SK-N-SH (cell line): ENCODE data around the gene MBP. TPM values are rescaled to one million over a fixed set of nuclear protein-coding genes. Genes with fewer than 3 reads are reported as not detected.

Experiments
- CTCF ChIA-PET: fragments of 300-600, 350-600 bp; formaldehyde crosslinking; extraction: SDS; loops from one replicate; lab custom pipeline; 2021; lab: Yijun Ruan, JAX
- POLR2A ChIA-PET: fragments of 350-600 bp; sonication (Branson Sonifier 250); formaldehyde crosslinking; extraction: SDS; loops from one replicate; lab custom pipeline; 2020; ENCODE audit warnings: antibody characterized with exemption, inconsistent platforms; lab: Yijun Ruan, JAX
- DNase-seq: peaks from one replicate; pipeline ENCODE4 v3.0.0; 2012
- H2AFZ ChIP-seq: fragments of 200-600 bp; sonication (generic); 2 replicates; pipeline ENCODE4 v1.8.1; 2016; ENCODE audit warnings: antibody characterized with exemption, mild to moderate bottlenecking, low read depth
- H3F3A ChIP-seq: fragments of 200-600 bp; sonication (generic); replicated peaks from 2 replicates; pipeline ENCODE3; 2016; ENCODE audit warnings: antibody characterized with exemption, mild to moderate bottlenecking; ENCODE audit not compliant: insufficient read depth
- H3K27ac ChIP-seq, 2 experiments: fragments of 200-500 bp in 1 of 2; fragments of 200-600 bp in 1 of 2; sonication (Bioruptor generic) in 1 of 2; sonication (generic), shearing (Covaris generic) in 1 of 2; 2 replicates each; pipeline versions ENCODE4 v1.5.1 to v1.6.1; 2014 to 2016; ENCODE audit warnings: low read depth in 2 of 2, inconsistent platforms in 1 of 2, low read length in 1 of 2, mild to moderate bottlenecking in 1 of 2, mixed read lengths in 1 of 2
- H3K27me3 ChIP-seq: fragments of 200-600 bp; sonication (generic), shearing (Covaris generic); 2 replicates; pipeline ENCODE4 v1.6.1; 2016; ENCODE audit warnings: mixed run types; ENCODE audit not compliant: insufficient read depth
- H3K36me3 ChIP-seq, 2 experiments: fragments of 200-500 bp in 1 of 2; fragments of 200-600 bp in 1 of 2; sonication (Bioruptor generic) in 1 of 2; sonication (generic) in 1 of 2; replicated peaks in 1 of 2; 2 replicates each; pipeline versions ENCODE3 to v1.5.1; 2014 to 2016; ENCODE audit warnings: low read length in 1 of 2, mild to moderate bottlenecking in 1 of 2; ENCODE audit not compliant: insufficient read depth in 2 of 2, control insufficient read depth in 1 of 2
- H3K4me1 ChIP-seq, 2 experiments: fragments of 200-500 bp in 1 of 2; fragments of 200-600 bp in 1 of 2; sonication (Bioruptor generic) in 1 of 2; sonication (generic), shearing (Covaris generic) in 1 of 2; 2 replicates each; pipeline versions ENCODE4 v1.5.1 to v1.6.1; 2014 to 2016; ENCODE audit warnings: low read depth in 1 of 2, low read length in 1 of 2, mixed run types in 1 of 2; ENCODE audit not compliant: insufficient read depth in 2 of 2, control insufficient read depth in 1 of 2
- H3K4me2 ChIP-seq: fragments of 200-600 bp; sonication (generic), shearing (Covaris generic); 2 replicates; pipeline ENCODE4 v1.6.1; 2017; ENCODE audit warnings: mixed run types
- H3K4me3 ChIP-seq, 2 experiments: fragments of 200-500 bp in 1 of 2; fragments of 200-600 bp in 1 of 2; sonication (Bioruptor generic) in 1 of 2; sonication (generic), shearing (Covaris generic) in 1 of 2; 2 replicates each; pipeline versions ENCODE4 v1.5.1 to v1.8.1; 2014 to 2016; ENCODE audit warnings: low read depth in 2 of 2, inconsistent platforms in 1 of 2, low read length in 1 of 2, mild to moderate bottlenecking in 1 of 2, mixed read lengths in 1 of 2, moderate library complexity in 1 of 2
- H3K79me2 ChIP-seq: fragments of 200-600 bp; sonication (generic); 2 replicates; pipeline ENCODE4 v1.8.1; 2017; ENCODE audit warnings: mild to moderate bottlenecking; ENCODE audit not compliant: insufficient read depth
- H3K9ac ChIP-seq: fragments of 200-600 bp; sonication (generic); 2 replicates; pipeline ENCODE4 v1.6.1; 2017; ENCODE audit warnings: mixed run types
- H3K9me2 ChIP-seq: fragments of 200-600 bp; sonication (generic); 2 replicates; pipeline ENCODE4 v1.6.1; 2017; ENCODE audit warnings: mixed run types
- H3K9me3 ChIP-seq: fragments of 200-600 bp; sonication (generic); 2 replicates; pipeline ENCODE4 v1.6.1; 2017; ENCODE audit warnings: mixed run types, mild to moderate bottlenecking, moderate library complexity
- H4K20me1 ChIP-seq: fragments of 200-600 bp; sonication (generic); 2 replicates; pipeline ENCODE4 v1.6.1; 2017; ENCODE audit warnings: mild to moderate bottlenecking, mixed run types; ENCODE audit not compliant: insufficient read depth
- EZH2phosphoT487 ChIP-seq: fragments of 200-600 bp; sonication (generic); IDR thresholded peaks from 2 replicates; pipeline ENCODE4 v1.6.1; 2017; ENCODE audit warnings: low read depth, mixed run types, mild to moderate bottlenecking, antibody characterized with exemption, moderate library complexity, borderline replicate concordance
- GABPA ChIP-seq: IDR thresholded peaks from 2 replicates; pipeline ENCODE4 v1.4.0; 2012; ENCODE audit warnings: low read depth, mild to moderate bottlenecking
- GATA2 ChIP-seq: sonication (generic); formaldehyde crosslinking; IDR thresholded peaks from 2 replicates; pipeline ENCODE4 v1.5.0; 2020; ENCODE audit warnings: mild to moderate bottlenecking, missing genetic modification reagents
- MEF2A ChIP-seq: IDR thresholded peaks from 2 replicates; pipeline ENCODE4 v1.4.0; 2012; ENCODE audit warnings: low read depth, borderline replicate concordance
- MXI1 ChIP-seq: IDR thresholded peaks from 2 replicates; pipeline ENCODE4 v1.6.1; 2012; ENCODE audit warnings: mild to moderate bottlenecking, low read depth, low read length, improper control_type of control experiment
- NFIC ChIP-seq: IDR thresholded peaks from 2 replicates; pipeline ENCODE4 v1.4.0; 2012; ENCODE audit warnings: borderline replicate concordance
- NRF1 ChIP-seq: IDR thresholded peaks from 2 replicates; pipeline ENCODE4 v1.6.1; 2012; ENCODE audit warnings: low read depth, mild to moderate bottlenecking, low read length
- POLR2AphosphoS5 ChIP-seq: IDR thresholded peaks from 2 replicates; pipeline ENCODE4 v1.6.1; 2012; ENCODE audit warnings: low read depth, low read length
- RAD21 ChIP-seq: IDR thresholded peaks from 2 replicates; pipeline ENCODE4 v1.6.1; 2012; ENCODE audit warnings: mild to moderate bottlenecking, low read length
- RFX5 ChIP-seq: IDR thresholded peaks from 2 replicates; pipeline ENCODE4 v1.6.1; 2012; ENCODE audit warnings: mild to moderate bottlenecking, improper control_type of control experiment, low read length
- RXRA ChIP-seq: IDR thresholded peaks from 2 replicates; pipeline ENCODE4 v1.4.0; 2012; ENCODE audit warnings: low read depth, mild to moderate bottlenecking, borderline replicate concordance
- TAF1 ChIP-seq: IDR thresholded peaks from 2 replicates; pipeline ENCODE4 v1.6.1; 2012; ENCODE audit warnings: low read depth, mild to moderate bottlenecking, low read length, moderate library complexity, borderline replicate concordance
- YY1 ChIP-seq: IDR thresholded peaks from 2 replicates; pipeline ENCODE4 v1.4.0; 2012; ENCODE audit warnings: low read depth, mild to moderate bottlenecking
- WGBS: methylation state at CpG from one replicate; pipeline ENCODE4 v1.1.6; 2017; ENCODE audit warnings: low lambda C conversion rate; 5-methylcytosine and 5-hydroxymethylcytosine counted together
- polyA plus RNA-seq, 3 experiments: library from polyadenylated mRNA; depleted of rRNA; stranded (reverse); fragments of >200 nt; gene quantifications; 2 replicates each; pipeline ENCODE4 v1.2.3, GENCODE V29; 2012
- TF ChIP-seq, protein P1 (sequence below): IDR thresholded peaks from 2 replicates; pipeline ENCODE4 v1.4.0; 2012; ENCODE audit warnings: low read depth, borderline replicate concordance
- TF ChIP-seq, protein P2 (sequence below): IDR thresholded peaks from 2 replicates; pipeline ENCODE4 v1.6.1; 2012; ENCODE audit warnings: mild to moderate bottlenecking, low read depth, low read length, moderate library complexity
- TF ChIP-seq, protein P3 (sequence below): fragments of 200-600 bp; sonication (generic); IDR thresholded peaks from 2 replicates; pipeline ENCODE4 v1.6.1; 2017; ENCODE audit warnings: antibody characterized with exemption, mild to moderate bottlenecking, moderate library complexity
- TF ChIP-seq, protein P4 (sequence below): IDR thresholded peaks from 2 replicates; pipeline ENCODE4; 2012

Gene MBP
- polyA plus RNA-seq, 1 of the 3 experiments (the other 2 are of a cell fraction) = 1.6 TPM

DNA sequence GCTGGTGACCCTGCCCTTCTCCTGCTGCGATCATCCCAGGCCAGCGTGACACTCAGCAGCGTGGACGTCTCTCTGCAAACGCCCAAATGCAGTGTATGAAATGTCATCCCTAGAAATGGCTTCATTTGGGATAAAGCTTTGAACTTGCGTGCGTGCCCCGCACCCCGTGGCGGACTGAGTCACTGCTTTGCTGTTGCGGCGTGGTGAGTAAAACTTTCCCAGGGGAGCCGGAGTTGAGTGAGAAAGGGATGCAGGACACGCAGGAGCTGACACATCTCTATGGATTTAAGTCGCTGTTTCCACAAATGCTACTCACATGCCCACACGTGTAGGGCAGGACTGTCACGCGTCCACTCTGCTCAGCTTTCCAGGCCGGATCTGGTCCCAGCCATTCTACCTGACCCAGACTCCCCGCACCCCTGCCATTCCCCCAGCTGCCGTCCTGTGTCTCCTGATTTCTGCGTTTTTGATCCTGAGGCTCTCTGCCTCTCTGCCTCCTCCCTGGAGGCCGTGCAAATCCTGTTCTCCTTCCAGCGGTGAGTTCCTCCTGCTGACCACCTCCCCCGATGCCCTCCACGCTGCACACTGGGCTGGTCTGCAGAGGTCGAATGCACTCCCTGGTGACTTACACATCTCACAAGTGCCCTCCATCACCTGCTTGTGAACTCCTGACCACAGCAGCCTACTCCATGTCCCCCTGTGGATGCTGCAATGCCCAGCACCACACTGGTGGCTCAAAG, 88.9 kb downstream of the MBP start:
- Histone ChIP-seq H3K9me3 (no peaks in the 10 kb centered on the region), H3K36me3 (no peaks in the 10 kb centered on the region), H3K4me3 (no peak overlapping the region), H3K4me1 (no peaks in the 10 kb centered on the region), H3K9me2 (no peaks in the 10 kb centered on the region), H4K20me1 (no peaks in the 10 kb centered on the region), H3F3A (no peaks in the 10 kb centered on the region), H3K79me2 (no peaks in the 10 kb centered on the region), H3K9ac (no peak overlapping the region), H3K4me2 (no peak overlapping the region), H3K27ac (no peak overlapping the region), H2AFZ (no peak overlapping the region), H3K27me3 (no peaks in the 10 kb centered on the region)
- WGBS = 90% methylated on average over 26 of the region's 27 CpGs
- no peak for TF ChIP-seq RXRA
- no peak for TF ChIP-seq POLR2AphosphoS5
- TF ChIP-seq NRF1 = no peak
- TF ChIP-seq RAD21 = no peak
- TF ChIP-seq, protein P1, sequence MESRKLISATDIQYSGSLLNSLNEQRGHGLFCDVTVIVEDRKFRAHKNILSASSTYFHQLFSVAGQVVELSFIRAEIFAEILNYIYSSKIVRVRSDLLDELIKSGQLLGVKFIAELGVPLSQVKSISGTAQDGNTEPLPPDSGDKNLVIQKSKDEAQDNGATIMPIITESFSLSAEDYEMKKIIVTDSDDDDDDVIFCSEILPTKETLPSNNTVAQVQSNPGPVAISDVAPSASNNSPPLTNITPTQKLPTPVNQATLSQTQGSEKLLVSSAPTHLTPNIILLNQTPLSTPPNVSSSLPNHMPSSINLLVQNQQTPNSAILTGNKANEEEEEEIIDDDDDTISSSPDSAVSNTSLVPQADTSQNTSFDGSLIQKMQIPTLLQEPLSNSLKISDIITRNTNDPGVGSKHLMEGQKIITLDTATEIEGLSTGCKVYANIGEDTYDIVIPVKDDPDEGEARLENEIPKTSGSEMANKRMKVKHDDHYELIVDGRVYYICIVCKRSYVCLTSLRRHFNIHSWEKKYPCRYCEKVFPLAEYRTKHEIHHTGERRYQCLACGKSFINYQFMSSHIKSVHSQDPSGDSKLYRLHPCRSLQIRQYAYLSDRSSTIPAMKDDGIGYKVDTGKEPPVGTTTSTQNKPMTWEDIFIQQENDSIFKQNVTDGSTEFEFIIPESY = no peak
- no peak for TF ChIP-seq MEF2A
- TF ChIP-seq GABPA = no peak
- no peak for TF ChIP-seq GATA2 (CRISPR knock-in tag)
- no peak for TF ChIP-seq MXI1
- TF ChIP-seq, protein P2, sequence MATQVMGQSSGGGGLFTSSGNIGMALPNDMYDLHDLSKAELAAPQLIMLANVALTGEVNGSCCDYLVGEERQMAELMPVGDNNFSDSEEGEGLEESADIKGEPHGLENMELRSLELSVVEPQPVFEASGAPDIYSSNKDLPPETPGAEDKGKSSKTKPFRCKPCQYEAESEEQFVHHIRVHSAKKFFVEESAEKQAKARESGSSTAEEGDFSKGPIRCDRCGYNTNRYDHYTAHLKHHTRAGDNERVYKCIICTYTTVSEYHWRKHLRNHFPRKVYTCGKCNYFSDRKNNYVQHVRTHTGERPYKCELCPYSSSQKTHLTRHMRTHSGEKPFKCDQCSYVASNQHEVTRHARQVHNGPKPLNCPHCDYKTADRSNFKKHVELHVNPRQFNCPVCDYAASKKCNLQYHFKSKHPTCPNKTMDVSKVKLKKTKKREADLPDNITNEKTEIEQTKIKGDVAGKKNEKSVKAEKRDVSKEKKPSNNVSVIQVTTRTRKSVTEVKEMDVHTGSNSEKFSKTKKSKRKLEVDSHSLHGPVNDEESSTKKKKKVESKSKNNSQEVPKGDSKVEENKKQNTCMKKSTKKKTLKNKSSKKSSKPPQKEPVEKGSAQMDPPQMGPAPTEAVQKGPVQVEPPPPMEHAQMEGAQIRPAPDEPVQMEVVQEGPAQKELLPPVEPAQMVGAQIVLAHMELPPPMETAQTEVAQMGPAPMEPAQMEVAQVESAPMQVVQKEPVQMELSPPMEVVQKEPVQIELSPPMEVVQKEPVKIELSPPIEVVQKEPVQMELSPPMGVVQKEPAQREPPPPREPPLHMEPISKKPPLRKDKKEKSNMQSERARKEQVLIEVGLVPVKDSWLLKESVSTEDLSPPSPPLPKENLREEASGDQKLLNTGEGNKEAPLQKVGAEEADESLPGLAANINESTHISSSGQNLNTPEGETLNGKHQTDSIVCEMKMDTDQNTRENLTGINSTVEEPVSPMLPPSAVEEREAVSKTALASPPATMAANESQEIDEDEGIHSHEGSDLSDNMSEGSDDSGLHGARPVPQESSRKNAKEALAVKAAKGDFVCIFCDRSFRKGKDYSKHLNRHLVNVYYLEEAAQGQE = no peak
- TF ChIP-seq, protein P3, sequence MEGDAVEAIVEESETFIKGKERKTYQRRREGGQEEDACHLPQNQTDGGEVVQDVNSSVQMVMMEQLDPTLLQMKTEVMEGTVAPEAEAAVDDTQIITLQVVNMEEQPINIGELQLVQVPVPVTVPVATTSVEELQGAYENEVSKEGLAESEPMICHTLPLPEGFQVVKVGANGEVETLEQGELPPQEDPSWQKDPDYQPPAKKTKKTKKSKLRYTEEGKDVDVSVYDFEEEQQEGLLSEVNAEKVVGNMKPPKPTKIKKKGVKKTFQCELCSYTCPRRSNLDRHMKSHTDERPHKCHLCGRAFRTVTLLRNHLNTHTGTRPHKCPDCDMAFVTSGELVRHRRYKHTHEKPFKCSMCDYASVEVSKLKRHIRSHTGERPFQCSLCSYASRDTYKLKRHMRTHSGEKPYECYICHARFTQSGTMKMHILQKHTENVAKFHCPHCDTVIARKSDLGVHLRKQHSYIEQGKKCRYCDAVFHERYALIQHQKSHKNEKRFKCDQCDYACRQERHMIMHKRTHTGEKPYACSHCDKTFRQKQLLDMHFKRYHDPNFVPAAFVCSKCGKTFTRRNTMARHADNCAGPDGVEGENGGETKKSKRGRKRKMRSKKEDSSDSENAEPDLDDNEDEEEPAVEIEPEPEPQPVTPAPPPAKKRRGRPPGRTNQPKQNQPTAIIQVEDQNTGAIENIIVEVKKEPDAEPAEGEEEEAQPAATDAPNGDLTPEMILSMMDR = no peak
- TF ChIP-seq YY1 = no peak
- no peak for TF ChIP-seq RFX5
- TF ChIP-seq NFIC = no peak
- no peak for TF ChIP-seq TAF1
- TF ChIP-seq, protein P4, sequence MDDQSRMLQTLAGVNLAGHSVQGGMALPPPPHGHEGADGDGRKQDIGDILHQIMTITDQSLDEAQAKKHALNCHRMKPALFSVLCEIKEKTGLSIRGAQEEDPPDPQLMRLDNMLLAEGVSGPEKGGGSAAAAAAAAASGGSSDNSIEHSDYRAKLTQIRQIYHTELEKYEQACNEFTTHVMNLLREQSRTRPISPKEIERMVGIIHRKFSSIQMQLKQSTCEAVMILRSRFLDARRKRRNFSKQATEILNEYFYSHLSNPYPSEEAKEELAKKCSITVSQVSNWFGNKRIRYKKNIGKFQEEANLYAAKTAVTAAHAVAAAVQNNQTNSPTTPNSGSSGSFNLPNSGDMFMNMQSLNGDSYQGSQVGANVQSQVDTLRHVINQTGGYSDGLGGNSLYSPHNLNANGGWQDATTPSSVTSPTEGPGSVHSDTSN = no peak
- TF ChIP-seq EZH2phosphoT487 = no peak
- ChIA-PET CTCF (interaction anchor here (1.0 to 1.3 kb wide), 2 partner anchors 43 to 121 kb away, joined by 3 to 4 read pairs; no protein-coding TSS in a partner anchor), POLR2A (no interaction called here)
- no peak for DNase-seq
